OCI-LY1 (cell line): ENCODE measurements around the gene MBNL2.

ENCODE experiments used
- H2AFZ ChIP-seq: fragments of 200-600 bp; sonication (generic), shearing (Covaris generic); 2 replicates; pipeline ENCODE4 v1.6.0; 2014; ENCODE audit warnings: antibody characterized with exemption, mild to moderate bottlenecking, low read length
- H3F3A ChIP-seq: fragments of 200-600 bp; sonication (generic), shearing (Covaris generic); 2 replicates; pipeline ENCODE4 v1.6.0; 2014; ENCODE audit warnings: mild to moderate bottlenecking, antibody characterized with exemption, low read length, moderate library complexity; ENCODE audit not compliant: insufficient read depth
- H3K27ac ChIP-seq: fragments of 200-600 bp; sonication (generic); 2 replicates; pipeline ENCODE4 v1.5.1; 2014; ENCODE audit warnings: low read length, mixed run types, mild to moderate bottlenecking, low read depth; ENCODE audit not compliant: poor library complexity, severe bottlenecking
- H3K27me3 ChIP-seq: fragments of 200-600 bp; sonication (generic); 2 replicates; pipeline ENCODE4 v1.6.0; 2014; ENCODE audit warnings: antibody characterized with exemption, mild to moderate bottlenecking, low read length, moderate library complexity; ENCODE audit not compliant: insufficient read depth
- H3K36me3 ChIP-seq: fragments of 200-600 bp; sonication (generic); 2 replicates; pipeline ENCODE4 v1.6.1; 2014; ENCODE audit warnings: mild to moderate bottlenecking, antibody characterized with exemption, low read length, moderate library complexity, mixed read lengths; ENCODE audit not compliant: insufficient read depth
- H3K4me1 ChIP-seq: fragments of 200-600 bp; sonication (generic); 2 replicates; pipeline ENCODE4 v1.5.1; 2014; ENCODE audit warnings: mild to moderate bottlenecking, low read length, moderate library complexity; ENCODE audit not compliant: insufficient read depth, severe bottlenecking
- H3K4me2 ChIP-seq: fragments of 200-600 bp; sonication (generic), shearing (Covaris generic); 2 replicates; pipeline ENCODE4 v1.6.1; 2014; ENCODE audit warnings: low read length
- H3K4me3 ChIP-seq: fragments of 200-600 bp; sonication (generic); 2 replicates; pipeline ENCODE4 v1.5.1; 2014; ENCODE audit warnings: low read length, low read depth, mild to moderate bottlenecking, mixed read lengths; ENCODE audit not compliant: poor library complexity, severe bottlenecking
- H3K79me2 ChIP-seq: fragments of 200-600 bp; shearing (Covaris generic); 2 replicates; pipeline ENCODE4 v1.6.1; 2016; ENCODE audit warnings: mixed run types, low read length, mixed read lengths; ENCODE audit not compliant: insufficient read depth
- H3K9ac ChIP-seq: fragments of 200-600 bp; sonication (generic), shearing (Covaris generic); 2 replicates; pipeline ENCODE4 v1.6.1; 2014; ENCODE audit warnings: mild to moderate bottlenecking, low read length, mixed read lengths
- H3K9me2 ChIP-seq: fragments of 200-600 bp; sonication (generic), shearing (Covaris generic); 2 replicates; pipeline ENCODE4 v1.6.1; 2014; ENCODE audit warnings: low read depth, mild to moderate bottlenecking, low read length, mixed read lengths
- H3K9me3 ChIP-seq: fragments of 200-600 bp; shearing (Covaris generic); 2 replicates; pipeline ENCODE4 v1.6.1; 2014; ENCODE audit warnings: low read length, mixed read lengths
- H4K20me1 ChIP-seq: fragments of 200-600 bp; sonication (generic), shearing (Covaris generic); 2 replicates; pipeline ENCODE4 v1.6.0; 2016; ENCODE audit warnings: mild to moderate bottlenecking, low read length; ENCODE audit not compliant: insufficient read depth
- CTCF ChIP-seq: fragments of 200-600 bp; sonication (generic), shearing (Covaris generic); IDR thresholded peaks from 2 replicates; pipeline ENCODE4 v1.5.1; 2017; ENCODE audit warnings: mild to moderate bottlenecking, antibody characterized with exemption, low read length, moderate library complexity, mixed read lengths
- EZH2 ChIP-seq: fragments of 200-600 bp; sonication (generic), shearing (Covaris generic); IDR thresholded peaks from 2 replicates; pipeline ENCODE4 v1.8.0; 2017; ENCODE audit warnings: borderline replicate concordance, mixed run types, mild to moderate bottlenecking, antibody characterized with exemption, low read length, moderate library complexity, mixed read lengths

MBNL2 gene

GRCh38 chr13:97440598-97441170, 218.6 kb downstream of the MBNL2 start:
- H3K4me1 ChIP-seq = peaks cover 12% of the 10 kb centered on the region

GRCh38 chr13:97441368-97441767, 219.2 kb downstream of the MBNL2 start:
- Histone ChIP-seq H3F3A (no peaks in the 10 kb centered on the region), H3K36me3 (peaks cover 24% of the 10 kb centered on the region; the same call in 1 of the 2 replicates), H3K9me2 (no peaks in the 10 kb centered on the region), H3K27me3 (no peaks in the 10 kb centered on the region), H3K79me2 (peaks cover 9% of the 10 kb centered on the region; the same call in 1 of the 2 replicates), H3K4me1 (peaks cover 5% of the 10 kb centered on the region), H3K9ac (no peak overlapping the region), H4K20me1 (no peaks in the 10 kb centered on the region), H3K4me3 (no peak overlapping the region), H3K4me2 (no peak overlapping the region), H3K27ac (no peak overlapping the region), H3K9me3 (no peaks in the 10 kb centered on the region), H2AFZ (no peak overlapping the region)
- TF ChIP-seq EZH2 = no peak
- no peak for TF ChIP-seq CTCF

More at GRCh38 chr13:97440598-97441170, 218.6 kb downstream of the MBNL2 start:
- no peaks in the 10 kb centered on the region for H4K20me1 ChIP-seq
- H3K27me3 ChIP-seq = no peaks in the 10 kb centered on the region
- H3K9me3 ChIP-seq = no peaks in the 10 kb centered on the region
- no peak overlapping the region for H3K27ac ChIP-seq
- no peak overlapping the region for H3K9ac ChIP-seq
- TF ChIP-seq CTCF (no peak), EZH2 (no peak)
- H2AFZ ChIP-seq = no peak overlapping the region
- no peaks in the 10 kb centered on the region for H3K9me2 ChIP-seq
- peaks cover 29% of the 10 kb centered on the region; the same call in 1 of the 2 replicates for H3K36me3 ChIP-seq
- no peak overlapping the region for H3K4me2 ChIP-seq
- H3K4me3 ChIP-seq = no peak overlapping the region
- no peaks in the 10 kb centered on the region for H3F3A ChIP-seq
- H3K79me2 ChIP-seq = peaks cover 16% of the 10 kb centered on the region
